ENCODE results near the gene DCUN1D2. TPM values are rescaled to one million over a fixed set of nuclear protein-coding genes. Genes with fewer than 3 reads are reported as not detected.
A peak's percentile ranks its signal among the peaks of the same experiment; 100 is the strongest.

DCUN1D2 gene
- total RNA-seq, 6 experiments from 2014 or later = 6.1 to 11.7 (median 9.3) TPM

DNA sequence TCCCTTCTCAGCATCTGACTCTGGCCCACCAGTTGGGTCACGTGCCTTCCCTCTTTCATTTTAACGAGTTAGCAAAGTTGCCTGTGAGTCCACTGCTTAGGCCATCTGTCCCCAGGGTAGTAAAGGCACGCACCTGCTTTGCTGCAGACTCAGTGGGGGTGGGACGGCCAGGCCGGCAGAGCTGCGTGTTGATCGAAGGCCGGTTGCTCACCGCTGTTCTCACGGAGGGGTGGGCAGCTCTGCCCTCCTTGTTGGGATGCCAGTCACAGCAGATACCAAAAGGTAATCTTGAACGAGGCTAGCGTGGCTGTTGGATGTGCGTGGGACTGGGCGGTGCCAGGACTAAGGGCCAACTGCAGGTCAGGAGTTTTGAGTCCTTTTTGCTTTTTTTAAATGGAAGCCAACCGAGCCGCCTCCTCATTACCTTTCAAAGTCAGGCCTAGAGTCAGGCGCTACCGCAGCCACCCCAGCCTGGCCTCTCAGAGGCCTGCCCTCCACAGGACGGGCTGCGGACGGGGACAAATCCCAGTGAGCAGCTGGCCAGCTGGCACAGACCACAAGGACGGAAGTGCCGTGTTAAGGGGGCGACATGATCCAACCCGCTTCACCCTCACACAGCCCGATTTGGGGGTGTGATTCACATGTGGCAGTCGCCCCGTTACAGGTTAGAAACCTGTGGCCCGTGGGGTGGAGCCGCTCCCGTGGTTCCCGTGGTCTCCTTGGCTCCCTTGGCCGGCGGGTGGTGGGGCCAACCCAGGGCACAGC is 57.8 kb downstream of the DCUN1D2 start:
- TF ChIP-seq, protein P1, sequence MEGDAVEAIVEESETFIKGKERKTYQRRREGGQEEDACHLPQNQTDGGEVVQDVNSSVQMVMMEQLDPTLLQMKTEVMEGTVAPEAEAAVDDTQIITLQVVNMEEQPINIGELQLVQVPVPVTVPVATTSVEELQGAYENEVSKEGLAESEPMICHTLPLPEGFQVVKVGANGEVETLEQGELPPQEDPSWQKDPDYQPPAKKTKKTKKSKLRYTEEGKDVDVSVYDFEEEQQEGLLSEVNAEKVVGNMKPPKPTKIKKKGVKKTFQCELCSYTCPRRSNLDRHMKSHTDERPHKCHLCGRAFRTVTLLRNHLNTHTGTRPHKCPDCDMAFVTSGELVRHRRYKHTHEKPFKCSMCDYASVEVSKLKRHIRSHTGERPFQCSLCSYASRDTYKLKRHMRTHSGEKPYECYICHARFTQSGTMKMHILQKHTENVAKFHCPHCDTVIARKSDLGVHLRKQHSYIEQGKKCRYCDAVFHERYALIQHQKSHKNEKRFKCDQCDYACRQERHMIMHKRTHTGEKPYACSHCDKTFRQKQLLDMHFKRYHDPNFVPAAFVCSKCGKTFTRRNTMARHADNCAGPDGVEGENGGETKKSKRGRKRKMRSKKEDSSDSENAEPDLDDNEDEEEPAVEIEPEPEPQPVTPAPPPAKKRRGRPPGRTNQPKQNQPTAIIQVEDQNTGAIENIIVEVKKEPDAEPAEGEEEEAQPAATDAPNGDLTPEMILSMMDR (IDR thresholded peaks at IDR 0.05) = no peak
- no peak for TF ChIP-seq POLR2A (IDR thresholded peaks at IDR 0.05)
- DNase-seq = no peak
- Histone ChIP-seq H3K4me1 (no peaks in the 10 kb centered on the region), H3K4me3 (no peak overlapping the region), H3K9me3 (no peaks in the 10 kb centered on the region), H3K27ac (no peak overlapping the region), H3K27me3 (no peaks in the 10 kb centered on the region), H3K36me3 (no peaks in the 10 kb centered on the region)
- intact Hi-C loops (cut with DNase I) = no loop called here
- 90% methylated on average over 20 of the region's 34 CpGs for WGBS (ENCODE audit: insufficient coverage, low coverage, low lambda C conversion rate, missing lambda C conversion rate)
- ATAC-seq = no peak

DNA sequence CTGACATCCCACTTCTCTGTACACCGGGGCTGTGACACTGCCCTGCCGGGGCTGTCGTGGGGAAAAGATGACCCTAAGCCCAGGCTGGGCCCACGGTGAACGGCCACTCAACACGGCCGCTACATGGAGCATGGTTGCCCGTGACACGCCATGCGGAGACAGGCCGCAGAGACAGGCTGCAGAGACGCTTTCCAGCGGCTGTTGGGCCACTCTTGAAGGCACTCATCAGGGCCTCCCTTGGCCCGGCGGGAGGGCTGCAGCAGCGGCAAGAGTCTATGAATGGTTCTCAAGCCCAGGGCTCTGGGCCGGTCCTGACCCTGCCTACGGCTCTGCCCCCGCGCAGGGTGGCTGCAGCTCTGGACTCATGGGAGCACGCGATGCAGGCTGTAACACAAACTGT is 59.3 kb downstream of the DCUN1D2 start:
- H3K27me3 ChIP-seq = no peaks in the 10 kb centered on the region
- H3K4me3 ChIP-seq = no peak overlapping the region
- H3K36me3 ChIP-seq = no peaks in the 10 kb centered on the region
- no peak for DNase-seq
- no CpG with 5 or more reads among the region's 22 CpGs for WGBS (ENCODE audit: insufficient coverage, low coverage, low lambda C conversion rate, missing lambda C conversion rate)
- H3K9me3 ChIP-seq = no peaks in the 10 kb centered on the region
- H3K27ac ChIP-seq = no peak overlapping the region
- intact Hi-C loops (cut with DNase I) = no loop called here
- H3K4me1 ChIP-seq = no peaks in the 10 kb centered on the region
- TF ChIP-seq, protein P1 (IDR thresholded peaks at IDR 0.05) = no peak
- no peak for TF ChIP-seq POLR2A (IDR thresholded peaks at IDR 0.05)
- no peak for ATAC-seq

DNA sequence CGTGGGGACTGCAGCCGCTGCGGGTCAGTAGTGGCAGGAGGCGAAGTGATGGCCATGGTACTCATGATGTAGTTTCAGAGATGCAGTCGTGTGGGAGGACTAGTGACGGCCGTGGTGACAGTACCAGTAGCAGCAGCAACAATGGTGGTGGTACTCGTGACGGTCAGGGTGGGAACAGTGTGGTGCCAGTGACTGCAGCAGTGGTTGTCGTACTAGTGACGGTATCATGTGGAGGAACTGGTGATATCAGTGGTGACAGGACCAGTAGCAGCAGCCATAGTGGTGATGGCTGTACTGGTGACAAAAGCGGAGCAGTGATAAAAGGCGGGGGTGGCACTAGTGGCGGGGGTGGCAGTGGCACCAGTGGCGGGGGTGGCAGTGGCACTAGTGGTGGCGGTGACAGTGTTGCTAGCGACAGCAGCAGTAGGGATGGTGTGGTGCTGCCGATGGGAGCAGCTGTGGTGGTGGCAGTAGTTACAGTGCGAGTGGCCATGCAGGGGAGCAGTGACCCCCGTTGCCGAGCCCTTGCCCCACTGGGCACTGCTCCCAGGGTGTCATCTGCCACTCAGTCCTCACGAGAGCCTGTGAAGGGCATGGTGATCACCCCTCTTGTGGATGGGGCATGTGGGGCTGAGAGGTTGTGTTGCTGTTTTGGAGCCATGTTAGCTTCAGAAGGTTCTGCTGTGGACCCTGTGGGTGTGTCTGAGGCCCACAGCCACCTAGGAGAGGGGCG is 60.0 kb downstream of the DCUN1D2 start:
- H3K27ac ChIP-seq = no peak overlapping the region
- TF ChIP-seq POLR2A (IDR thresholded peaks at IDR 0.05) = no peak
- TF ChIP-seq, protein P1 (IDR thresholded peaks at IDR 0.05) = no peak
- H3K4me1 ChIP-seq = no peaks in the 10 kb centered on the region
- H3K4me3 ChIP-seq = no peak overlapping the region
- intact Hi-C loops (cut with DNase I) = no loop called here
- ATAC-seq = peak in 1 of 4 donors; percentile 7
- no peak for DNase-seq
- WGBS (ENCODE audit: insufficient coverage, low coverage, low lambda C conversion rate, missing lambda C conversion rate) = 87% methylated on average over 11 of the region's 23 CpGs
- H3K9me3 ChIP-seq = no peaks in the 10 kb centered on the region
- no peaks in the 10 kb centered on the region for H3K36me3 ChIP-seq
- no peaks in the 10 kb centered on the region for H3K27me3 ChIP-seq

DNA sequence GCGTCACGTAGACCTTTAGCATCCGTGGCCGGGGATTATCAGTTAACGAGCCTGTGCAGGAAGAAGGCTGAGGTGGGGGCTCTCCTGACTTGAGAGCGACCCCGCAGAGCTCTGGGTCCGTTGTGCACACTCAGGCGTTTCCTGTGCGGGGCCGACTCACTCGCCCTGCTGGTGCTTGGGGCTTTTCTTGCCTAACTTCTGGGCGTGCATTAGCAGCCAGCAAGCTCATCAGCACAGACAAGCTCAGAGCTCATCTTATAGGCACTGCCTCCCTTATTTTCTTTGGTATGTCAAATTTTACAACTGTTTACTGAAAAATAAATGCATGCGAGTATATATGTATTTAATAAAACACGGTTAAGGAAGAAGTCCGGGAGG is 60.9 kb downstream of the DCUN1D2 start:
- H3K4me3 ChIP-seq = no peak overlapping the region
- H3K27me3 ChIP-seq = no peaks in the 10 kb centered on the region
- TF ChIP-seq POLR2A (IDR thresholded peaks at IDR 0.05) = no peak
- TF ChIP-seq, protein P1 (IDR thresholded peaks at IDR 0.05) = no peak
- H3K36me3 ChIP-seq = no peaks in the 10 kb centered on the region
- intact Hi-C loops (cut with DNase I) = no loop called here
- H3K4me1 ChIP-seq = no peaks in the 10 kb centered on the region
- DNase-seq = no peak
- 67% methylated on average over 11 of the region's 16 CpGs for WGBS (ENCODE audit: insufficient coverage, low coverage, low lambda C conversion rate, missing lambda C conversion rate)
- no peaks in the 10 kb centered on the region for H3K9me3 ChIP-seq
- ATAC-seq = no peak
- no peak overlapping the region for H3K27ac ChIP-seq

All from right lobe of liver (tissue), 6 donors.